AG04450 (cell line): Measurements from ENCODE around the gene TAB2. TPM values are rescaled to one million over a fixed set of nuclear protein-coding genes. Genes with fewer than 3 reads are reported as not detected.

Source experiments
- CTCF ChIA-PET: fragments of 300-600, 350-600 bp; formaldehyde crosslinking; extraction: SDS; loops from one replicate; lab custom pipeline; 2022; ENCODE audit warnings: antibody characterized with exemption, inconsistent platforms; lab: Charles Lee
- POLR2A ChIA-PET: fragments of 350-600 bp; formaldehyde crosslinking; extraction: SDS; loops from one replicate; lab custom pipeline; 2021; ENCODE audit warnings: antibody characterized with exemption, inconsistent platforms; lab: Yijun Ruan, JAX
- DNase-seq: peaks from one replicate; pipeline ENCODE4 v3.0.0-alpha.2; 2011; ENCODE audit warnings: low read depth, low spot score
- H3K27ac ChIP-seq: one replicate; pipeline ENCODE4 v1.5.1; 2012; ENCODE audit warnings: low read depth, low read length, control low read depth
- H3K27me3 ChIP-seq: one replicate; pipeline ENCODE4 v1.6.0; 2012; ENCODE audit warnings: low read length; ENCODE audit not compliant: control insufficient read depth, insufficient read depth
- H3K4me3 ChIP-seq: 2 replicates; pipeline ENCODE4 v1.5.1; 2011; ENCODE audit warnings: mild to moderate bottlenecking, low read depth, low read length, control low read depth
- H3K9me3 ChIP-seq: 2 replicates; pipeline ENCODE4 v1.5.1; 2012; ENCODE audit warnings: low read length; ENCODE audit not compliant: control insufficient read depth, insufficient read depth
- polyA plus RNA-seq: library from polyadenylated mRNA; depleted of rRNA; stranded (reverse); fragments of >200 nt; gene quantifications from 2 replicates; pipeline ENCODE4 v1.2.3, GENCODE V29; 2011
- TF ChIP-seq, protein P1 (sequence below): IDR thresholded peaks from 2 replicates; pipeline ENCODE4 v1.5.1; 2011; ENCODE audit warnings: low read depth, low read length, control low read depth, inconsistent platforms

TAB2 gene
- polyA plus RNA-seq, 1 experiment = 61.1 TPM

DNA sequence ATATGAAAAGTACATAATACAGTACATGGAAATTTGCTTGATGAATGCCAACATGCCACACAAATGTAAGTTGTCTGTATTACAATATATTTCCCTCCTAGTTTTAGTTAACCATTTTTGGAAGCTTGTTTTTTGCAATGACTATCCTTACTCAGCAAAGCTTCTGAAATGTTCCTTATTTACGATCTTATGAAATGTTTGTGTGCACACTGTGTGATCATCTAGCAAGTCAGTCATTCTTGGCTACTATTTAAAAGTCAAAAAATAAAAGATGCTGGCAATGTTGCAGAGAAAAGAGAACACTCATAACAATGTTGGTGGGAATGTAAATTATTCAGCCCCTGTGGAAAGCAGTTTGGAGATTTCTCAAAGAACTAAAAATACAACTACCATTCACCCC, 116.4 kb downstream of the TAB2 start:
- no peaks in the 10 kb centered on the region for H3K27me3 ChIP-seq
- TF ChIP-seq, protein P1, sequence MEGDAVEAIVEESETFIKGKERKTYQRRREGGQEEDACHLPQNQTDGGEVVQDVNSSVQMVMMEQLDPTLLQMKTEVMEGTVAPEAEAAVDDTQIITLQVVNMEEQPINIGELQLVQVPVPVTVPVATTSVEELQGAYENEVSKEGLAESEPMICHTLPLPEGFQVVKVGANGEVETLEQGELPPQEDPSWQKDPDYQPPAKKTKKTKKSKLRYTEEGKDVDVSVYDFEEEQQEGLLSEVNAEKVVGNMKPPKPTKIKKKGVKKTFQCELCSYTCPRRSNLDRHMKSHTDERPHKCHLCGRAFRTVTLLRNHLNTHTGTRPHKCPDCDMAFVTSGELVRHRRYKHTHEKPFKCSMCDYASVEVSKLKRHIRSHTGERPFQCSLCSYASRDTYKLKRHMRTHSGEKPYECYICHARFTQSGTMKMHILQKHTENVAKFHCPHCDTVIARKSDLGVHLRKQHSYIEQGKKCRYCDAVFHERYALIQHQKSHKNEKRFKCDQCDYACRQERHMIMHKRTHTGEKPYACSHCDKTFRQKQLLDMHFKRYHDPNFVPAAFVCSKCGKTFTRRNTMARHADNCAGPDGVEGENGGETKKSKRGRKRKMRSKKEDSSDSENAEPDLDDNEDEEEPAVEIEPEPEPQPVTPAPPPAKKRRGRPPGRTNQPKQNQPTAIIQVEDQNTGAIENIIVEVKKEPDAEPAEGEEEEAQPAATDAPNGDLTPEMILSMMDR = no peak
- H3K9me3 ChIP-seq = no peaks in the 10 kb centered on the region
- ChIA-PET CTCF (interaction anchor here (1.0 to 5.3 kb wide), 4 partner anchors 83 to 404 kb away, joined by 3 to 132 read pairs (median 50); no protein-coding TSS in a partner anchor), POLR2A (no interaction called here)
- no peak for DNase-seq
- H3K4me3 ChIP-seq = no peak overlapping the region
- H3K27ac ChIP-seq = no peak overlapping the region

DNA sequence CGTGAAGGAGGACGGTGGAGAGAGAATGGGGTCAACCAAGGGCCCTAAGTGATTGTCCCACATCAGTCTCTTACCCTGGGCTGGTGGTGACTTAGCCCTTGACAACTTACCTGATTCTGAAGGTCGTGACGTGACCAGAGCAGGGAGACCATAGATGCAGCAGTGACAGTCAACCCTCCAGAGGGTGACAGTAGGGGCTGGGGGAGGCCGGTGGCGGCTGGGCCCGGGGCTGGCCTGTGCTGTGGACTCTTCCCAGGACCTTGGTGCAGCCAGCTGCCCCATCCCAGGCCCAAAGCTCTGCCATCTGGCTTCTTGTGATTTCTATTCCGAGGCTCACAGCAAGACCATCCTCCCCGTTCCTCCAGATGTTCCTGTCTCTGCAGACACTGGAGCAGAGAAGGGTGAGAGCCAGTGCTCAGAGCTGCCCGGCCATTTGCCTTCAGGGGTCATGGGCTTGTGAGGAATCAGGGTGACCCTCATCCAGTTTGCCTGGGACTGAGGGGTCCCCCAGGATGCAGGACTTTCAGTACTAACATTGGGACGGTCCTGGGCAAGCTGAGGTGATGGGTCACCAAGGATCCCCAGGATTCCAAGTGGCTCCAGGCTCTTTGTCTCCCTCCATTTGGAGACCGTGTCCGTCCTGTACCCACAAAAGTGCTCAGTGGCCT, 118.5 kb downstream of the TAB2 start:
- ChIA-PET POLR2A (no interaction called here), CTCF (no interaction called here)
- H3K27ac ChIP-seq = no peak overlapping the region

DNA sequence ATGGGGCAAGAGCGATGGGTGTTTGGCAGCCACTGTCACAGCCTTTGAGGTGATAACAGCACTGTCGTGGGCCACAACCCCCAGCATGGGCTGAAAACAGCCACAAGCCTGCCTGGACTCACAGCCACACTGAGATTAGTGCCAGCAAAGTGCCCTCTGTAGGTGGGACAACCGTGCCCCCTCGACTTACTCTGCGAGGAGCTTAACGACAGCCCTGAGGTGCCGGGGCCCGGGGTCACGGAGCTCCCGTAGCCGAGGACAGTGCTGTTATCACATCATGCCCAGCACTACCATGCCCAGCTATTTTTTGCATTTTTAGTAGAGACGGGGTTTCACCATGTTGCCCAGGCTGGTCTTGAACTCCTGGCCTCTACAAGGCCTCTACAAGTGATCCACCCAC, 119.1 kb downstream of the TAB2 start:
- Histone ChIP-seq H3K27ac (no peak overlapping the region), H3K9me3 (no peaks in the 10 kb centered on the region), H3K27me3 (no peaks in the 10 kb centered on the region), H3K4me3 (no peak overlapping the region)
- TF ChIP-seq, protein P1 = no peak
- DNase-seq = no peak
- ChIA-PET POLR2A (no interaction called here), CTCF (no interaction called here)

More for the DNA sequence above, 118.5 kb downstream of the TAB2 start:
- no peak for DNase-seq
- Histone ChIP-seq H3K4me3 (no peak overlapping the region), H3K27me3 (no peaks in the 10 kb centered on the region), H3K9me3 (no peaks in the 10 kb centered on the region)
- TF ChIP-seq, protein P1 = no peak

DNA sequence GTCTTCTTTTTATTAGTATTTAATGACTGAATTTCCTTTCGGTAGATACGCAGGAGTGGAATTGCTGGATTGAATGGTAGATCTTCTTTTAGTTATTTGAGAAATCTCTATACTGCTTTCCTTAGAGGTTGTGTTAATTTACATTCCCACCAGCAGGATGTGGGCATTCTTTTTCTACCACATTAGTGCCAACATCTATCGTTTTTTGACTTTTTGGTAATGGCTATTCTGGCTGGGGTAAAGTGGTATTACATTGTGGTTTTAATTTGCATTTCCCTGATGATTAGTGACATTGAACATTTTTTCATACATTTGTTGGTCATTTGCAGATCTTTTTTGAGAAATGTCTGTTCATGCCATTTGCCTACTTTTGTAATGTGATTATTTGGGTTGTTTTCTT, 119.7 kb downstream of the TAB2 start:
- Histone ChIP-seq H3K27me3 (no peaks in the 10 kb centered on the region), H3K9me3 (no peaks in the 10 kb centered on the region), H3K27ac (no peak overlapping the region), H3K4me3 (no peak overlapping the region)
- ChIA-PET CTCF (no interaction called here), POLR2A (no interaction called here)
- TF ChIP-seq, protein P1 = peak; percentile 28; the same call in 1 of the 2 replicates
- DNase-seq = no peak

DNA sequence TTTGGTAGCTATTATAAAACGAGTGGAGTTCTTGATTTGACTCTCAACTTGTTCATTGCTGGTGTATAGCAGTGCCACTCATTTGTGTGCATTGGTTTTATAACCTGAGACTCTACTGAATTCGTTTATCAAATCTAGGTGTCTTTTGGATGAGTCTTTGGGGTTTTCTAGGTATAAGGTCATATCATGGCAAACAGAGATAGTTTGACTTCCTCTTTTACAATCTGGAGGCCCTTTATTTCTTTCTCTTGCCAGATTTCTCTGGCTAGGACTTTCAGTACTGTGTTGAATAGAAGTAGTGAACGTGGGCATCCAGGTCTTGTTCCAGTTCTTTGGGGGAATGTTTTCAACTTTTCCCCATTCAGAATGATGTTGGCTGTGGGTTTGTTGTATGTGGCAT, 121.3 kb downstream of the TAB2 start:
- POLR2A ChIA-PET = no interaction called here
- H3K9me3 ChIP-seq = no peaks in the 10 kb centered on the region
- TF ChIP-seq, protein P1 = no peak
- no peaks in the 10 kb centered on the region for H3K27me3 ChIP-seq
- H3K4me3 ChIP-seq = no peak overlapping the region
- H3K27ac ChIP-seq = no peak overlapping the region
- no peak for DNase-seq
- CTCF ChIA-PET = no interaction called here
